GM12878 (cell line): ENCODE data around the gene FIGLA. TPM values are rescaled to one million over a fixed set of nuclear protein-coding genes. Genes with fewer than 3 reads are reported as not detected.

Source experiments
- ATAC-seq: fragments of 200-7000 bp; cut with Tn5 transposase; 3 replicates; pipeline ENCODE4 v1.9.1; 2020; ENCODE audit warnings: mild to moderate bottlenecking, moderate library complexity
- BruUV-seq: library from RNA; stranded (reverse); fragments of 400-500 nt; replicated peaks from 2 replicates; lab custom pipeline; 2021; lab: Mats Ljungman, UMichigan
- CTCF ChIA-PET: fragments of 300-600 bp; sonication (Branson Sonifier 250); formaldehyde crosslinking; extraction: SDS; loops from one replicate; lab custom pipeline; 2021; ENCODE audit warnings: inconsistent platforms; lab: Yijun Ruan, JAX
- POLR2A ChIA-PET: fragments of 350-600 bp; formaldehyde crosslinking; extraction: SDS; loops from one replicate; lab custom pipeline; 2021; ENCODE audit warnings: inconsistent platforms; lab: Charles Lee
- RAD21 ChIA-PET: fragments of 300-600 bp; sonication (Branson Sonifier 250); formaldehyde crosslinking; loops from one replicate; lab custom pipeline; 2023; ENCODE audit warnings: antibody characterized with exemption; ENCODE audit not compliant: unreplicated experiment; lab: Charles Lee
- SMC1A ChIA-PET: fragments of 300-600 bp; sonication (Branson Sonifier 250); formaldehyde crosslinking; loops from one replicate; lab custom pipeline; 2023; ENCODE audit not compliant: unreplicated experiment, uncharacterized antibody; lab: Charles Lee
- DNase-seq: peaks from one replicate; pipeline ENCODE4 v3.0.0-alpha.2; 2011; ENCODE audit warnings: low read depth, low spot score
- FAIRE-seq: peaks from 3 replicates; lab custom pipeline; 2011; peaks lifted over from hg19 to GRCh38; lab: Jason Lieb, UNC
- H2AFZ ChIP-seq: 2 replicates; pipeline ENCODE4 v1.6.0; 2011; ENCODE audit warnings: low read depth, low read length, control low read depth; ENCODE audit not compliant: control insufficient read depth
- H3K27ac ChIP-seq: 2 replicates; pipeline ENCODE4 v1.5.1; 2011; ENCODE audit warnings: control low read depth; ENCODE audit not compliant: control insufficient read depth, insufficient read depth
- H3K27me3 ChIP-seq, 2 experiments: replicated peaks in 1 of 2; 2 replicates each; pipeline versions ENCODE4 v1.6.0 to v1.6.1; 2011; ENCODE audit warnings: low read length in 1 of 2; ENCODE audit not compliant: control insufficient read depth in 2 of 2, insufficient read depth in 2 of 2
- H3K36me3 ChIP-seq, 2 experiments: 2 replicates each; pipeline ENCODE4 v1.5.1; 2011; ENCODE audit warnings: low read length in 1 of 2; ENCODE audit not compliant: control insufficient read depth in 2 of 2, insufficient read depth in 2 of 2
- H3K4me1 ChIP-seq: 2 replicates; pipeline ENCODE4 v1.6.1; 2011; ENCODE audit warnings: mild to moderate bottlenecking, low read length, moderate library complexity, mixed read lengths; ENCODE audit not compliant: control insufficient read depth, insufficient read depth
- H3K4me2 ChIP-seq: 2 replicates; pipeline ENCODE4 v1.6.0; 2011; ENCODE audit warnings: control low read depth; ENCODE audit not compliant: control insufficient read depth, insufficient read depth
- H3K4me3 ChIP-seq: fragments of 200-600 bp; sonication (generic); 2 replicates; pipeline ENCODE4 v1.5.1; 2016
- H3K79me2 ChIP-seq: 2 replicates; pipeline ENCODE4 v1.6.0; 2011; ENCODE audit warnings: low read length; ENCODE audit not compliant: control insufficient read depth, insufficient read depth
- H3K9ac ChIP-seq: 2 replicates; pipeline ENCODE4 v1.8.0; 2011; ENCODE audit warnings: low read length, control low read depth, mixed read lengths; ENCODE audit not compliant: control insufficient read depth, insufficient read depth
- H3K9me3 ChIP-seq: replicated peaks from 3 replicates; pipeline ENCODE4 v1.5.1; 2011; ENCODE audit warnings: mild to moderate bottlenecking, low read length; ENCODE audit not compliant: control insufficient read depth, insufficient read depth
- H4K20me1 ChIP-seq: 2 replicates; pipeline ENCODE4 v1.6.0; 2011; ENCODE audit not compliant: control insufficient read depth, insufficient read depth
- ATF7 ChIP-seq: fragments of 450-650 bp; IDR thresholded peaks from 2 replicates; pipeline ENCODE4 v1.6.1; 2016; ENCODE audit warnings: low read depth, mild to moderate bottlenecking
- CHD2 ChIP-seq: IDR thresholded peaks from 2 replicates; pipeline ENCODE4 v1.6.1; 2011; ENCODE audit warnings: low read depth, low read length, improper control_type of control experiment, borderline replicate concordance
- MYC ChIP-seq: IDR thresholded peaks from 2 replicates; pipeline ENCODE4 v1.6.1; 2011; ENCODE audit warnings: mild to moderate bottlenecking, low read length, moderate library complexity, inconsistent platforms; ENCODE audit not compliant: insufficient read depth, insufficient replicate concordance, insufficient read length, severe bottlenecking
- SKIL ChIP-seq: fragments of 450-650 bp; IDR thresholded peaks from 2 replicates; pipeline ENCODE4 v1.6.1; 2017; ENCODE audit warnings: mild to moderate bottlenecking, low read depth, inconsistent platforms; ENCODE audit not compliant: poor library complexity, severe bottlenecking
- TARDBP ChIP-seq: IDR thresholded peaks from 2 replicates; pipeline ENCODE4 v1.6.1; 2016; ENCODE audit warnings: borderline replicate concordance
- ZBTB4 ChIP-seq: fragments of 450-650 bp; formaldehyde crosslinking; IDR thresholded peaks from 2 replicates; pipeline ENCODE4 v1.4.0; 2022; ENCODE audit warnings: mild to moderate bottlenecking, moderate library complexity
- WGBS: methylation state at CpG from one replicate; pipeline ENCODE4 v1.1.6; 2016; ENCODE audit warnings: low lambda C conversion rate; ENCODE audit not compliant: insufficient replicate concordance, insufficient coverage; ENCODE audit errors: missing lambda C conversion rate; 5-methylcytosine and 5-hydroxymethylcytosine counted together
- in situ Hi-C: fragments of 300-500 bp; cut with MboI; formaldehyde crosslinking; loops from 9 replicates; pipeline ENCODE4 v1.14.3; 2018; ENCODE audit warnings: mixed read lengths
- intact Hi-C: fragments of 100-400 bp; cut with micrococcal nuclease; formaldehyde crosslinking; loops from one replicate; pipeline ENCODE4 v1.14.2; 2022; ENCODE audit not compliant: unreplicated experiment
- polyA plus RNA-seq, 11 experiments: library from polyadenylated mRNA; depleted of rRNA in 4 of 11; unstranded in 6 of 11; stranded (reverse) in 5 of 11; fragments of >200 nt; fragmentation: Nextera tagmentation in 4 of 11; fragmentation: Illumina TruSeq in 1 of 11; extraction: Ambion mirVana in 4 of 11; extraction: Trizol in 1 of 11; gene quantifications; 1 replicate in 1 of 11; 2 replicates in 10 of 11; pipeline versions ENCODE4 v1.2.1 to v1.2.3, GENCODE V29; 2011 to 2016; ENCODE audit warnings: inconsistent platforms in 2 of 11, missing spikeins in 2 of 11, low read depth in 1 of 11
- total RNA-seq, 4 experiments: library from RNA; depleted of rRNA in 3 of 4; stranded (reverse); fragments of >200 nt in 3 of 4; fragmentation: Illumina TruSeq in 1 of 4; extraction: Trizol in 1 of 4; gene quantifications; 2 replicates each; pipeline versions ENCODE4 v1.2.1 to v1.2.3, GENCODE V29; 2013 to 2021
- TF ChIP-seq, protein P1 (sequence below): fragments of 450-650 bp; IDR thresholded peaks from 2 replicates; pipeline ENCODE4 v1.6.1; 2017; ENCODE audit warnings: mild to moderate bottlenecking, moderate library complexity
- TF ChIP-seq, protein P2 (sequence below): fragments of 450-650 bp; IDR thresholded peaks from 2 replicates; pipeline ENCODE4 v1.6.1; 2014; ENCODE audit warnings: mild to moderate bottlenecking

FIGLA gene
- total and polyA plus RNA-seq, 10 of the 15 experiments (the other 5 are each of a cell fraction or from before 2014, with no cell fraction given): not detected

GRCh38 chr2:70828914-70829824 is 38.7 kb upstream of the FIGLA start:
- Histone ChIP-seq H3K9me3 (no peaks in the 10 kb centered on the region), H3K4me3 (no peak overlapping the region), H2AFZ (no peak overlapping the region), H3K36me3 (no peaks in the 10 kb centered on the region), H3K4me1 (no peaks in the 10 kb centered on the region), H3K4me2 (no peak overlapping the region), H3K27me3 (peaks cover 2 to 5% of the 10 kb centered on the region in 2 experiments), H4K20me1 (no peaks in the 10 kb centered on the region), H3K27ac (no peak overlapping the region), H3K79me2 (no peaks in the 10 kb centered on the region), H3K9ac (no peak overlapping the region)
- FAIRE-seq (no peak), ATAC-seq (no peak), DNase-seq (no peak)
- ChIA-PET CTCF (no interaction called here), RAD21 (no interaction called here), SMC1A (no interaction called here), POLR2A (no interaction called here)
- WGBS: 7% methylated on average over 6 of the region's 6 CpGs
- in situ Hi-C loops: no loop called here
- intact Hi-C loops: no loop called here
- BruUV-seq: no TSS peak
- TF ChIP-seq SKIL (no peak), MYC (no peak), CHD2 (no peak), ATF7 (no peak), ZBTB4 (CRISPR knock-in tag) (no peak), TARDBP (no peak)
- TF ChIP-seq, protein P1, sequence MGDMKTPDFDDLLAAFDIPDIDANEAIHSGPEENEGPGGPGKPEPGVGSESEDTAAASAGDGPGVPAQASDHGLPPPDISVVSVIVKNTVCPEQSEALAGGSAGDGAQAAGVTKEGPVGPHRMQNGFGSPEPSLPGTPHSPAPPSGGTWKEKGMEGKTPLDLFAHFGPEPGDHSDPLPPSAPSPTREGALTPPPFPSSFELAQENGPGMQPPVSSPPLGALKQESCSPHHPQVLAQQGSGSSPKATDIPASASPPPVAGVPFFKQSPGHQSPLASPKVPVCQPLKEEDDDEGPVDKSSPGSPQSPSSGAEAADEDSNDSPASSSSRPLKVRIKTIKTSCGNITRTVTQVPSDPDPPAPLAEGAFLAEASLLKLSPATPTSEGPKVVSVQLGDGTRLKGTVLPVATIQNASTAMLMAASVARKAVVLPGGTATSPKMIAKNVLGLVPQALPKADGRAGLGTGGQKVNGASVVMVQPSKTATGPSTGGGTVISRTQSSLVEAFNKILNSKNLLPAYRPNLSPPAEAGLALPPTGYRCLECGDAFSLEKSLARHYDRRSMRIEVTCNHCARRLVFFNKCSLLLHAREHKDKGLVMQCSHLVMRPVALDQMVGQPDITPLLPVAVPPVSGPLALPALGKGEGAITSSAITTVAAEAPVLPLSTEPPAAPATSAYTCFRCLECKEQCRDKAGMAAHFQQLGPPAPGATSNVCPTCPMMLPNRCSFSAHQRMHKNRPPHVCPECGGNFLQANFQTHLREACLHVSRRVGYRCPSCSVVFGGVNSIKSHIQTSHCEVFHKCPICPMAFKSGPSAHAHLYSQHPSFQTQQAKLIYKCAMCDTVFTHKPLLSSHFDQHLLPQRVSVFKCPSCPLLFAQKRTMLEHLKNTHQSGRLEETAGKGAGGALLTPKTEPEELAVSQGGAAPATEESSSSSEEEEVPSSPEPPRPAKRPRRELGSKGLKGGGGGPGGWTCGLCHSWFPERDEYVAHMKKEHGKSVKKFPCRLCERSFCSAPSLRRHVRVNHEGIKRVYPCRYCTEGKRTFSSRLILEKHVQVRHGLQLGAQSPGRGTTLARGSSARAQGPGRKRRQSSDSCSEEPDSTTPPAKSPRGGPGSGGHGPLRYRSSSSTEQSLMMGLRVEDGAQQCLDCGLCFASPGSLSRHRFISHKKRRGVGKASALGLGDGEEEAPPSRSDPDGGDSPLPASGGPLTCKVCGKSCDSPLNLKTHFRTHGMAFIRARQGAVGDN: no peak
- TF ChIP-seq, protein P2, sequence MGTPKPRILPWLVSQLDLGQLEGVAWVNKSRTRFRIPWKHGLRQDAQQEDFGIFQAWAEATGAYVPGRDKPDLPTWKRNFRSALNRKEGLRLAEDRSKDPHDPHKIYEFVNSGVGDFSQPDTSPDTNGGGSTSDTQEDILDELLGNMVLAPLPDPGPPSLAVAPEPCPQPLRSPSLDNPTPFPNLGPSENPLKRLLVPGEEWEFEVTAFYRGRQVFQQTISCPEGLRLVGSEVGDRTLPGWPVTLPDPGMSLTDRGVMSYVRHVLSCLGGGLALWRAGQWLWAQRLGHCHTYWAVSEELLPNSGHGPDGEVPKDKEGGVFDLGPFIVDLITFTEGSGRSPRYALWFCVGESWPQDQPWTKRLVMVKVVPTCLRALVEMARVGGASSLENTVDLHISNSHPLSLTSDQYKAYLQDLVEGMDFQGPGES: no peak
